HEK293 (cell line): ENCODE measurements around the gene DPM2.

Experiments used
- CTCF ChIA-PET: fragments of 350-600 bp; formaldehyde crosslinking; extraction: SDS; loops from one replicate; lab custom pipeline; 2021; ENCODE audit warnings: antibody characterized with exemption; lab: Yijun Ruan, JAX
- POLR2A ChIA-PET: fragments of 300-600 bp; formaldehyde crosslinking; extraction: SDS; loops from one replicate; lab custom pipeline; 2020; ENCODE audit warnings: antibody characterized with exemption, inconsistent platforms; lab: Yijun Ruan, JAX
- H3K27ac ChIP-seq: fragments of 200-500 bp; sonication (Bioruptor generic); 2 replicates; pipeline ENCODE4 v1.5.1; 2014; ENCODE audit warnings: low read depth, low read length, control low read depth, inconsistent platforms; ENCODE audit errors: extremely low read depth
- H3K36me3 ChIP-seq, 2 experiments: fragments of 200-500 bp in 1 of 2; sonication (Bioruptor generic) in 1 of 2; 1 replicate in 1 of 2; 2 replicates in 1 of 2; pipeline ENCODE4 v1.5.1; 2014 to 2017; ENCODE audit warnings: inconsistent platforms in 2 of 2, low read length in 2 of 2; ENCODE audit not compliant: control insufficient read depth in 2 of 2, insufficient read depth in 1 of 2
- H3K4me1 ChIP-seq: fragments of 200-500 bp; sonication (Bioruptor generic); 2 replicates; pipeline ENCODE4 v1.5.1; 2014; ENCODE audit warnings: mild to moderate bottlenecking, low read length, inconsistent platforms; ENCODE audit not compliant: control insufficient read depth, insufficient read depth
- H3K4me3 ChIP-seq: 2 replicates; pipeline ENCODE4 v1.5.1; 2011; ENCODE audit warnings: low read depth, mild to moderate bottlenecking, control low read depth, low read length, moderate library complexity
- H3K9me3 ChIP-seq: fragments of 200-500 bp; sonication (Bioruptor generic); 2 replicates; pipeline ENCODE4 v1.5.1; 2014; ENCODE audit warnings: low read depth, low read length, inconsistent platforms; ENCODE audit not compliant: control insufficient read depth, insufficient read depth
- FEZF1 ChIP-seq: fragments of 450-650 bp; formaldehyde crosslinking; IDR thresholded peaks from 2 replicates; pipeline ENCODE4 v1.5.1; 2016; ENCODE audit warnings: missing biosample characterization, missing genetic modification characterization
- GLIS1 ChIP-seq: fragments of 450-650 bp; formaldehyde crosslinking; IDR thresholded peaks from 2 replicates; pipeline ENCODE4 v1.5.1; 2016; ENCODE audit warnings: missing biosample characterization, missing genetic modification characterization
- KLF1 ChIP-seq: fragments of 450-650 bp; formaldehyde crosslinking; IDR thresholded peaks from 2 replicates; pipeline ENCODE4 v1.5.1; 2016; ENCODE audit warnings: missing biosample characterization, missing genetic modification characterization
- KLF8 ChIP-seq: fragments of 450-650 bp; formaldehyde crosslinking; IDR thresholded peaks from 2 replicates; pipeline ENCODE4 v1.5.1; 2016; ENCODE audit warnings: missing biosample characterization, missing genetic modification characterization
- SP2 ChIP-seq: fragments of 450-650 bp; formaldehyde crosslinking; IDR thresholded peaks from 2 replicates; pipeline ENCODE4 v1.5.1; 2016; ENCODE audit warnings: missing biosample characterization, missing genetic modification characterization
- SP3 ChIP-seq: fragments of 450-650 bp; formaldehyde crosslinking; IDR thresholded peaks from 2 replicates; pipeline ENCODE4 v1.5.1; 2016; ENCODE audit warnings: missing biosample characterization, missing genetic modification characterization
- SP7 ChIP-seq: fragments of 450-650 bp; formaldehyde crosslinking; IDR thresholded peaks from 2 replicates; pipeline ENCODE4 v1.5.1; 2016; ENCODE audit warnings: missing biosample characterization, missing genetic modification characterization
- ZBTB48 ChIP-seq: fragments of 450-650 bp; formaldehyde crosslinking; IDR thresholded peaks from 2 replicates; pipeline ENCODE4 v1.5.1; 2016; ENCODE audit warnings: missing biosample characterization, missing genetic modification characterization
- ZFP41 ChIP-seq: fragments of 450-650 bp; formaldehyde crosslinking; IDR thresholded peaks from 2 replicates; pipeline ENCODE4 v1.5.1; 2016; ENCODE audit warnings: missing biosample characterization, missing genetic modification characterization, borderline replicate concordance
- ZNF121 ChIP-seq: fragments of 450-650 bp; formaldehyde crosslinking; IDR thresholded peaks from 2 replicates; pipeline ENCODE4 v1.5.1; 2016; ENCODE audit warnings: missing biosample characterization, missing genetic modification characterization
- ZNF157 ChIP-seq: fragments of 450-650 bp; formaldehyde crosslinking; IDR thresholded peaks from 2 replicates; pipeline ENCODE4 v1.5.1; 2016; ENCODE audit warnings: missing biosample characterization, missing genetic modification characterization
- ZNF248 ChIP-seq: fragments of 450-650 bp; formaldehyde crosslinking; IDR thresholded peaks from 2 replicates; pipeline ENCODE4 v1.5.1; 2017; ENCODE audit warnings: missing biosample characterization, missing genetic modification characterization
- ZNF292 ChIP-seq: fragments of 450-650 bp; formaldehyde crosslinking; IDR thresholded peaks from 2 replicates; pipeline ENCODE4 v1.5.1; 2016; ENCODE audit warnings: low read depth, missing biosample characterization, missing genetic modification characterization, borderline replicate concordance
- ZNF302 ChIP-seq: fragments of 450-650 bp; formaldehyde crosslinking; IDR thresholded peaks from 2 replicates; pipeline ENCODE4 v1.5.1; 2016; ENCODE audit warnings: missing biosample characterization, missing genetic modification characterization, low read depth
- ZNF404 ChIP-seq: fragments of 450-650 bp; formaldehyde crosslinking; IDR thresholded peaks from 2 replicates; pipeline ENCODE4 v1.5.1; 2017; ENCODE audit warnings: missing biosample characterization, missing genetic modification characterization
- ZNF629 ChIP-seq: fragments of 450-650 bp; formaldehyde crosslinking; IDR thresholded peaks from 2 replicates; pipeline ENCODE4 v1.5.1; 2017; ENCODE audit warnings: missing biosample characterization, missing genetic modification characterization
- ZNF777 ChIP-seq: fragments of 450-650 bp; formaldehyde crosslinking; IDR thresholded peaks from 2 replicates; pipeline ENCODE4 v1.5.1; 2017; ENCODE audit warnings: missing biosample characterization, missing genetic modification characterization, borderline replicate concordance
- ZSCAN16 ChIP-seq: fragments of 450-650 bp; formaldehyde crosslinking; IDR thresholded peaks from 2 replicates; pipeline ENCODE4 v1.5.1; 2016; ENCODE audit warnings: missing biosample characterization, missing genetic modification characterization
- TF ChIP-seq, protein P1 (sequence below): fragments of 450-650 bp; formaldehyde crosslinking; IDR thresholded peaks from 2 replicates; pipeline ENCODE4 v1.5.1; 2016; ENCODE audit warnings: missing biosample characterization, missing genetic modification characterization
- TF ChIP-seq, protein P2 (sequence below): fragments of 450-650 bp; formaldehyde crosslinking; IDR thresholded peaks from 2 replicates; pipeline ENCODE4 v1.5.1; 2016; ENCODE audit warnings: missing biosample characterization, missing genetic modification characterization

The DPM2 gene

DNA sequence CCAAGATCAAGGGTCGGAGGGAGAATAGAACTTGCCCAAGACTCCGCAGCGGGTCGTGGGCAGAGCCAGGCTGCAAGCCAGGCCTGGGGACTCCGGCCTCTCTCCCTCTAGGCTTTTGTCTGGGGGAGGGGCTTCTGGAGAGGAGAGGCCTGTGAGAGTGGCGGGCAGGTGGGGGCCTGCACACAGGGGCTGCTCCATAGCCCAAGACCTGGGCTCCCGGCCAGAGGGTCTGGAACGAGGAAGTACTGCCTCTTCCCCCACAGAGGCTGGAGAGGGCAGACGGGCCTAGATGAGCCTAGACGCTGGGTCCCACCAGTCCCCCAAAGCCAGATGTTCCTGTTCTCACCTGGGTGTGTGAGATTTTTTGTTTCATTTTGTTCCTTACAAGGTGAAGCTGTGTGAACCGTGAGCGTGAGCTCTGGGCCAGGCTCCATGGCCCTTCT is 33.1 kb downstream of the DPM2 start:
- H3K36me3 ChIP-seq, result peaks cover 0 to 1% of the 10 kb centered on the region in 2 experiments; a peak in 1 of 3 replicates
- CTCF ChIA-PET, result interaction anchor here (1.0 kb wide), 1 partner anchor 78 kb away, joined by 3 read pairs; no protein-coding TSS in a partner anchor
- TF ChIP-seq ZSCAN16 (no peak), ZNF629 (tag by site-specific recombination) (no peak), ZNF292 (tag by site-specific recombination) (no peak), SP7 (tag by site-specific recombination) (no peak), FEZF1 (tag by site-specific recombination) (no peak), KLF8 (no peak), ZBTB48 (no peak), ZNF248 (tag by site-specific recombination) (no peak), ZNF302 (tag by site-specific recombination) (no peak), ZNF157 (tag by site-specific recombination) (no peak), ZNF404 (tag by site-specific recombination) (no peak), ZNF121 (tag by site-specific recombination) (no peak)
- TF ChIP-seq, protein P1, sequence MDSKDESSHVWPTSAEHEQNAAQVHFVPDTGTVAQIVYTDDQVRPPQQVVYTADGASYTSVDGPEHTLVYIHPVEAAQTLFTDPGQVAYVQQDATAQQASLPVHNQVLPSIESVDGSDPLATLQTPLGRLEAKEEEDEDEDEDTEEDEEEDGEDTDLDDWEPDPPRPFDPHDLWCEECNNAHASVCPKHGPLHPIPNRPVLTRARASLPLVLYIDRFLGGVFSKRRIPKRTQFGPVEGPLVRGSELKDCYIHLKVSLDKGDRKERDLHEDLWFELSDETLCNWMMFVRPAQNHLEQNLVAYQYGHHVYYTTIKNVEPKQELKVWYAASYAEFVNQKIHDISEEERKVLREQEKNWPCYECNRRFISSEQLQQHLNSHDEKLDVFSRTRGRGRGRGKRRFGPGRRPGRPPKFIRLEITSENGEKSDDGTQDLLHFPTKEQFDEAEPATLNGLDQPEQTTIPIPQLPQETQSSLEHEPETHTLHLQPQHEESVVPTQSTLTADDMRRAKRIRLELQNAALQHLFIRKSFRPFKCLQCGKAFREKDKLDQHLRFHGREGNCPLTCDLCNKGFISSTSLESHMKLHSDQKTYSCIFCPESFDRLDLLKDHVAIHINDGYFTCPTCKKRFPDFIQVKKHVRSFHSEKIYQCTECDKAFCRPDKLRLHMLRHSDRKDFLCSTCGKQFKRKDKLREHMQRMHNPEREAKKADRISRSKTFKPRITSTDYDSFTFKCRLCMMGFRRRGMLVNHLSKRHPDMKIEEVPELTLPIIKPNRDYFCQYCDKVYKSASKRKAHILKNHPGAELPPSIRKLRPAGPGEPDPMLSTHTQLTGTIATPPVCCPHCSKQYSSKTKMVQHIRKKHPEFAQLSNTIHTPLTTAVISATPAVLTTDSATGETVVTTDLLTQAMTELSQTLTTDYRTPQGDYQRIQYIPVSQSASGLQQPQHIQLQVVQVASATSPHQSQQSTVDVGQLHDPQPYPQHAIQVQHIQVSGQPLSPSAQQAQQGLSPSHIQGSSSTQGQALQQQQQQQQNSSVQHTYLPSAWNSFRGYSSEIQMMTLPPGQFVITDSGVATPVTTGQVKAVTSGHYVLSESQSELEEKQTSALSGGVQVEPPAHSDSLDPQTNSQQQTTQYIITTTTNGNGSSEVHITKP, result no peak
- TF ChIP-seq, protein P2, sequence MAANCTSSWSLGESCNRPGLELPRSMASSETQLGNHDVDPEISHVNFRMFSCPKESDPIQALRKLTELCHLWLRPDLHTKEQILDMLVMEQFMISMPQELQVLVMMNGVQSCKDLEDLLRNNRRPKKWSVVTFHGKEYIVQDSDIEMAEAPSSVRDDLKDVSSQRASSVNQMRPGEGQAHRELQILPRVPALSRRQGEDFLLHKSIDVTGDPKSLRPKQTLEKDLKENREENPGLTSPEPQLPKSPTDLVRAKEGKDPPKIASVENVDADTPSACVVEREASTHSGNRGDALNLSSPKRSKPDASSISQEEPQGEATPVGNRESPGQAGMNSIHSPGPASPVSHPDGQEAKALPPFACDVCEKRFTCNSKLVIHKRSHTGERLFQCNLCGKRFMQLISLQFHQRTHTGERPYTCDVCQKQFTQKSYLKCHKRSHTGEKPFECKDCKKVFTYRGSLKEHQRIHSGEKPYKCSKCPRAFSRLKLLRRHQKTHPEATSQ (tag by site-specific recombination), result no peak
- TF ChIP-seq, all 188 proteins: peak for 0
- no peak overlapping the region for H3K4me3 ChIP-seq
- no peaks in the 10 kb centered on the region for H3K9me3 ChIP-seq
- no peaks in the 10 kb centered on the region for H3K4me1 ChIP-seq
- H3K27ac ChIP-seq, result no peak overlapping the region
- POLR2A ChIA-PET, result interaction anchor here (0.6 kb wide), 2 partner anchors 10 to 89 kb away, joined by 4 to 5 read pairs; no protein-coding TSS in a partner anchor

DNA sequence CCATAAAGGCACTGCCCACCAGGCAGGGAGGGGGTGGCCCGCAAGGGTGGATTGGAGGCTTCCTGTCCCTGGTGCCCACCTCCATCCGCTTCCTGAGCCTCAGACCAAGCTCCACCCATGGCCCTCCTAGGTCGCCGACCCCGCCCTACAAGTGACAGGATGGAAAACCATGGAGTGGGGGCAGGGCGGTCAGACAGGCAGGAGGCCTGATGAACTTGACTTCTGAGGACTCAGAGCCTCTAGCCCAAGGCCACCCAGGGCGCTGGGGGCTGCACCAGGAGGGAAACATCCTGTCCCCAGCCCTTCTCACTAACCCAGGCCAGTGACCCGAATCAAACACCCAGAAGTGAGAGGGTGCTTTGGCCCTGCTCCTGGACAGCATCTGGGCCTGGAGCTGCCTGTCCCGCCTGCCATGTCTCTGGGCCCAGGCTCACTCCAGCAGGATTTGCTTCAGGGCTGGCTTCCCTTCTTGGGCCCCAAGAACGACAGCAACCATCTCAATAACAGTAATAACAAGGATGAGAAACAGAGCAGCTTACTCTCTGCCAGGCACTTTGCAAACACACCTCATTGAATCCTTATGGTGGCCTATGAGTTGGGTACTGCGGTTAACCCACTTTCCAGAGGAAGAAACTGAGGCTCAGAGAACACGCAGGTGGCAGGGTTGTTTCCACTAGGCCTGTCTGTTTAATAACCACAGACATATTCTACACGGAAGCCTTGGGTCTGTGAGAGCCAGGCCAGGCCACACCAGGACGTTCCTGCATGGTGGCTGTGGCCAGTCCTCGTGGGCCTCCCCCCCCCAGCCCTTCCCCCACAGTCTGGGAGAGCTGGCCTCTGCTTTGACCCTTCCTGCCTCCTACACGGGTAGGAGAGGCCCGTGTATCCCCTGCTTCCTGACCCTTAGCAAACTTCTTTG is 33.8 kb downstream of the DPM2 start:
- CTCF ChIA-PET, result no interaction called here
- 0 out of 2 replicates have a peak, but pooled peaks have one; percentile 17 for TF ChIP-seq GLIS1
- peak; percentile 16; the same call in 1 of the 2 replicates for TF ChIP-seq SP2 (tag by site-specific recombination)
- TF ChIP-seq KLF1 (tag by site-specific recombination), result peak; percentile 22; the same call in 1 of the 2 replicates
- no peak for TF ChIP-seq ZNF777 (tag by site-specific recombination)
- no peak for TF ChIP-seq ZFP41
- peak; percentile 33; the same call in 1 of the 2 replicates for TF ChIP-seq SP3
- Histone ChIP-seq H3K4me1 (no peaks in the 10 kb centered on the region), H3K36me3 (no peaks in the 10 kb centered on the region), H3K9me3 (no peaks in the 10 kb centered on the region), H3K27ac (no peak overlapping the region), H3K4me3 (no peak overlapping the region)
- POLR2A ChIA-PET, result interaction anchor here (0.6 kb wide), 2 partner anchors 9 to 88 kb away, joined by 4 to 5 read pairs; no protein-coding TSS in a partner anchor
